Activated CD4-positive, alpha-beta T cell treated with anti-CD3 and anti-CD28 coated beads for 4 hours (primary cell): Measurements from ENCODE around the gene SELENOV.
"Not testable (repeated sequence)": the region's sequence is repeated elsewhere in the genome, so short reads cannot be mapped to it uniquely, and the experiment has no call there.

ENCODE experiments used
- DNase-seq, 2 donors: peaks; one replicate each; pipeline ENCODE4 v3.0.0-alpha.2; 2020

Gene SELENOV, protein sequence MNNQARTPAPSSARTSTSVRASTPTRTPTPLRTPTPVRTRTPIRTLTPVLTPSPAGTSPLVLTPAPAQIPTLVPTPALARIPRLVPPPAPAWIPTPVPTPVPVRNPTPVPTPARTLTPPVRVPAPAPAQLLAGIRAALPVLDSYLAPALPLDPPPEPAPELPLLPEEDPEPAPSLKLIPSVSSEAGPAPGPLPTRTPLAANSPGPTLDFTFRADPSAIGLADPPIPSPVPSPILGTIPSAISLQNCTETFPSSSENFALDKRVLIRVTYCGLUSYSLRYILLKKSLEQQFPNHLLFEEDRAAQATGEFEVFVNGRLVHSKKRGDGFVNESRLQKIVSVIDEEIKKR

DNA sequence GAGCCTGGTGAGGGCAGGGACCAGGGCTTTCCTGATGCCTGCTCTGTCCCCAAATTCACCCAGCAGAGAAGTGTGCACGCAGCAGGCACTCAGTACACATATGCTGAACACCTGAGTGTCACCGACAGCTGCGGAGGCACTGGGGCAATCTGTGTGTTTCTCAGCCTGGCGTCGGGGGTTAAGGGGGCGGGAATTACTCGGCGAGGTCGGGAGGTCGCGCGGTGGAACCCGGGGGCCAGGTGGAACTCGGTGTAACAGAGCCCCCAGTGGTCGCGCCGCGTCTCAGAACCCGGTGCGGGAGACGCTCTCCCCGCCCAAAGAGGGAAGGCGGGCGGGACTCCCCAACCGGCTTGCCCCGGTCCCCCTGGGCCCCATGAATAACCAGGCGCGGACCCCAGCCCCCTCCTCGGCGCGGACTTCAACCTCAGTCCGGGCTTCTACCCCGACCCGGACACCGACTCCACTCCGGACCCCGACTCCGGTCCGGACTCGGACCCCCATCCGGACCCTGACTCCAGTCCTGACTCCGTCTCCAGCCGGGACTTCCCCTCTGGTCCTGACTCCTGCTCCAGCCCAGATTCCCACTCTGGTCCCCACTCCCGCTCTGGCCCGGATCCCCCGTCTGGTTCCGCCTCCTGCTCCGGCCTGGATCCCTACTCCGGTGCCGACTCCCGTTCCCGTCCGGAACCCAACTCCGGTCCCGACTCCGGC is at the start of gene SELENOV:
SELENOV (plus strand) TSS at position 300 of the 711 bp plus-strand sequence; CDS start at position 374, 74 bp downstream.
- no peak for DNase-seq

DNA sequence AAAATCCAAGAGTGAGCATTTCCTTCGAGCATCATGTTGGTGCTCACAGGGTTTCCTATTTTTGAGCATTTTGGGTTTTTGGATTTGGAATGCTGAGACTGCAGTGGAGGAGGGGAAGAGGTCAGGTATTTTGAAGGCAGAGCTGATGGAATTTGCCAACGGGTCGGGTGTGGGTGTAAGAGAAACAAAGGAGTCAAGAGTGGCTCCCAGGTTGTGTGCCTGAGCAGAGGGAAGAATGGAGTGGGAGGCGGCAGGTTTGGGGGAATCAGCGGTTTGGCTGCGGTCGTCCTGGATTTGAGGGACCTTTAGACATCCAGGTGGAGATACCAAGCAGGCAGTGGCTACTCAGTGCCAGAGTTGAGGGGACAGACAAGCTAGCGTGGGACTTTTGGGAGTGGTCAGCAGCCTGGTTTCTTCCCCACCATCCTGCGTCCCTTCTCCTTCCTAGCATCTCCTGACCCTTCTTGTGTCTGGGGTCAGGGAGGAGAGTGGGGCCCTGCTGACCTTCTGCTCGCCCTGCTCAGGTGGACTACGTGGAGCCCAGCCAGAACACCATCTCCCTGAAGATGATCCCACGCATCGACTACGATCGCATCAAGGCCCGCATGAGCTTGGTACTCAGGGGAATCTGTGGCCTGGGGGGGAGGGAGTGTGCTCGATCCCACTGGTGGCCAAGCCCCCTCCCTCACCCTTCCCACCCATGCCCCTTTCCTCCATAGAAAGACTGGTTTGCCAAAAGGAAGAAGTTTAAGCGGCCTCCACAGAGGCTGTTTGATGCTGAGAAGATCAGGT is 48.8 kb upstream of the SELENOV start:
- DNase-seq, result no peak

DNA sequence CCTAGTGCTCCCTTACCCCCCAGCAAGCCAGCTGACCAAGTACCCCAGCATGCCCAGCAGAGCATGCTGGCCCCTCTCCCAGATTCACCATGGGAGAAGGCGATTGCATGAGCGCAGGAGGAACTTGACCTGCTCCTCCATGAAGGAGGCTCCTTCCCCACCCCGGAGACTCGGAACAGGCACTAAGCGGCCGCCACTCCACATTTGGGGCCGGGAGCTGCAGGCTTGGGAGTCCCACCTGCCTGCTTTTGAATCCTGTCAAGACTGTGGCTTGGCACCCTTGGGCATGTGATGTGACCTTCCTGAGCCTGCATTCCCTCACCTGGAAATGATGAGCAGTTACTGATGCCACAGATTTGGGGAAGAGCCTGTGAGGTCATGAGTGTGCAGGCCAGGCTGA is 47.0 kb upstream of the SELENOV start:
- DNase-seq, result no peak

DNA sequence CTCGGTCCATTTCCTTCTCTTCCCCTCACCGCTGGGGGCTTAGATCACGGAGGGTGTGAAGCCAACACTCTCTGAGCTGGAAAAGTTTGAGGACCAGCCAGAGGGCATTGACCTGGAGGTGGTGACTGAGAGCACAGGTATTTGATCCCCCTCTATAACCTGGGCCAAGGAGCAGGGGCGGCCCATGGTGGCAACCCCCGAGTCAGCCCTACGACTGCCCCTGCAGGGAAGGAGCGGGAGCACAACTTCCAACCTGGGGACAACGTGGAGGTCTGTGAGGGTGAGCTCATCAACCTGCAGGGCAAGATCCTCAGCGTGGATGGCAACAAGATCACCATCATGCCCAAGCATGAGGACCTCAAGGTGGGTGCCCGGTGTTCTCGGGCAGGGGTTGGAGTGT is 45.9 kb upstream of the SELENOV start:
- no peak for DNase-seq

DNA sequence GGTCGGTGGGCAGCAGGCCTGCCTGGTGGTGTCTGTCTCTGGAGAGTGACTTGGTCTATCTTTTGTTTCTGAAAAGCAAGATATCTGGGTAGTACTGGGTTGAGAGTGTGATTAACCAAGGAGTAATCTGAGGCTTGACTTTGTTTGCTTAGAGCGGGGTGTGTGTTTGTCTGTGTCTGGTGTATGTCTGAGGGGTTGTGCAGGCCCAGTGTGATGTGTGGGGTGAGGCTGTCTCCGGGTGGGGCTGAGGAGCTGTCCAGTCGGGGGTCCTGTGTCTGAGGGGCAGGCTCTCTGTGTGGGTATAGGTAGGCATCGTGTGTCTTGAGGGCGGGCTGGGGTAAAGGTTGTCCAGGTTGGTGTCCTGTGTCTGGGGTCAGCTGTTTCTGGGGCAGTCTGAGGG is 45.4 kb upstream of the SELENOV start:
- no peak for DNase-seq

DNA sequence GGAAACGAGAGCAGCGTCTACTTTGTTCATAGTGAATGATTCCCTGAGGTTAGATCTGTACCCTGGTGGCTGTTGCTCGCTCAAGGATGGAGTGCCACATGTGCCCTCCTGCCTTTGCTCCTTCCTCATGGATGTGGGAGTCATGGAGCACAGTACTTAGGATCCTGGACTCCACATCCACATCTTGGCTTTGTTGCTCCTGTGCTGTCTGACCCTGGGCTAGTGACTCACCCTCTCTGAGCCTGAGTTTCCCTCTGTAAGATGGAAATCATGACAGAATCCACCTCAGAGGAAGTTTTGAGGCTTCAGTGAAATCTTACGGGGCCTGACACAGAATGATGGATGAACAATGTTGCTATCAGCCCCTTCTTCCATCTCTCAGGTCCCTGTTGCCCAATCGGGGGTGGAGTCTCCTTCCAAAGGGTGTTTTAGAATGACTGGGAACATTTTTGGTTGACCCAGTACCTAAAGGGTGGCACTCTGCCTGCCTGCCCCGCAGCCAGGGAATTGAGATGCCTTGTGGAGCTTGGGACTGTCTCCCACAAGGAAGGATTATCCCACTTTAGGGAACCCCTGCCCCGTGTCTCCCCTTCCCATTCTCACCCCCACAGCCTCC is 44.1 kb upstream of the SELENOV start:
- no peak for DNase-seq

DNA sequence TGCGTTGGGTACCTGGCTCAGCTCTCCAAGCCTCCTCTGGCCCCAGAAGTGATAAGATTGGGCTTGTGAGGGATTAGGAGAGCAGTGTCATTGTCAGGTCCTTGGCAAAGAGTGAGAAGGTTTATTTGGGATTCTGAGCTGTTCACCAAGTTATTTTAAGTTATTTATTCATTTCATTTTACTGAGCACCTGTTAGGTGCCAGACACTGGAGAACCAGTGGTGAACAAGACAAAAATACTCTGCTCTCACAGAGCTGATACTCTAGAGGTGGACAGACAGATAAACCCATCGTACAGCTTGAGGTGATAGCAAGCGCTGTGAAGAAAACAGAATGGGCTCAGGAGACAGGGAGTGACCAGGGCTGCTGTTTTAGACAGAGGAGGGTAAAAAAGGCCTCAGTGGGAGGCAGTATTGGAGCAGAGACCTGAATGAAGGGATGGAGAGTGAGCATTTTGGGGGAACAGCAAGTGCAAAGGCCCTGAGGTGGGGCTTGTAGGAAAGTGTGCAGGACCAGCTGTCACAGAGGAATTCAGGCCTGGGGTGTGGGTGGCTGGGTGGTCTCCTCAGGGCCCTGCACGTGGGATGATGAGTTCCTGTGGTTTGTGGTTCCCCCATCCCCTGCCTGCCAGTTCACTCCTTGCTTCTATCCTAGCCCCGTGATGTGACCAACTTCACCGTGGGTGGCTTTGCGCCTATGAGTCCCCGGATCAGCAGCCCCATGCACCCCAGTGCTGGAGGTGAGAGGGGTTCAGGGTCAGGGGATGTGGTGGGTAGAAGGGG is 43.0 kb upstream of the SELENOV start:
- no peak for DNase-seq

DNA sequence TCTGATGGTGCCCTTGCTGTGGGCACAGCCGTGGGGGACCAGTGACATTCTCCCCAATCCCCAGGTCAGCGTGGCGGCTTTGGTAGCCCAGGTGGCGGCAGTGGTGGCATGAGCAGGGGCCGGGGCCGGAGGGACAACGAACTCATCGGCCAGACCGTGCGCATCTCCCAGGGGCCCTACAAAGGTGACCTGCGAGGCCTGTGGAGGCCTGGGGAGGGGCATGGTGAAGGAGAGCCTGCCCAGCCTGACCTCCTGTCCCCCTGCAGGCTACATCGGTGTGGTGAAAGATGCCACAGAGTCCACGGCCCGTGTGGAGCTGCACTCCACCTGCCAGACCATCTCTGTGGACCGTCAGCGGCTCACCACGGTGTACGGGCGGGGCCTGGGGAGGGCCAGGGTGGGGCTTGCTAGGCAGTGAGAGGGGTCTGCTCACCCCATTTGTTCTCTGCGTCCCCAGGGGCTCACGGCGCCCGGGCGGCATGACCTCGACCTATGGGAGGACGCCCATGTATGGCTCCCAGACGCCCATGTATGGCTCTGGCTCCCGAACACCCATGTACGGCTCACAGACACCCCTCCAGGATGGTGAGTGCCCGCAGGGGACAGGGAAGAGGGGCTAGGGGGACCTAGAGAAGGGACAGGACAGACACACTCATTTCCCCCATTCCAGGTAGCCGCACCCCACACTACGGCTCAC is 42.0 kb upstream of the SELENOV start:
- no peak for DNase-seq

DNA sequence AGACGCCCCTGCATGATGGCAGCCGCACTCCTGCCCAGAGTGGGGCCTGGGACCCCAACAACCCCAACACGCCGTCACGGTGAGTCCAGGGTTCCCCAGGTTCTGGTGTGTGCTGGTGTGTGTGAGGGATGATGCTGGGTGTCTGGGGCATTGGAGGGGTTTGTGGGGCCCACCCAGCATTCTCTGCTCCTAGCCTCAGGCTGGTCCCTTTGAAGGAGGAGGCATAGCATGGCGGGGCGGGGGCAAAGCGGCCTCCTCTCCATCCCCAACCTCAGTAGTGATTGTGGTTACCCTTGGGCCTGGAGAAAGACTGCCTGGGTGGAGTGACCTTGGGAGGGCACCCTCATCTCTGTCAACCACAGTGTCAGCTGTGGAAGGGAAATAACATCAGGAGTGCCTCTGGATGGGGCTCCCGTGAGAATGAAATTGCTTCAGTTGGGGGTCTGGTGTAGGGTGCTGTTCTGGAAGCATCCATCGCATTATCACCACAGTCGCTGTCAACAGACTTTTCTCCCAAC is 41.4 kb upstream of the SELENOV start:
- no peak for DNase-seq

DNA sequence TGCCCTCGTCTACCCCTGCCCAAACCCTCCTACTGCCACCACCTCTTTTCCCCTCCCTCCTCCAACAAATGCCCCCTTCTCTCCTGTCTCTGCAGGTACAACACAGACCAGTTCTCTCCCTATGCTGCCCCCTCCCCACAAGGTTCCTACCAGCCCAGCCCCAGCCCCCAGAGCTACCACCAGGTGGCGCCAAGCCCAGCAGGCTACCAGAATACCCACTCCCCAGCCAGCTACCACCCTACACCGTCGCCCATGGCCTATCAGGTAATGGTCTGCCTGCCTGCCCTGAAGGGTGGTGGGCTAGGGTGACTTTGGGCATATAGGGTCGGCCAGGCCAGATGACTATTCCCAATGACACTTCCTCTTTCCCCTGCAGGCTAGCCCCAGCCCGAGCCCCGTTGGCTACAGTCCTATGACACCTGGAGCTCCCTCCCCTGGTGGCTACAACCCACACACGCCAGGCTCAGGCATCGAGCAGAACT is 40.8 kb upstream of the SELENOV start:
- peak; percentile 72 to 78 for DNase-seq

DNA sequence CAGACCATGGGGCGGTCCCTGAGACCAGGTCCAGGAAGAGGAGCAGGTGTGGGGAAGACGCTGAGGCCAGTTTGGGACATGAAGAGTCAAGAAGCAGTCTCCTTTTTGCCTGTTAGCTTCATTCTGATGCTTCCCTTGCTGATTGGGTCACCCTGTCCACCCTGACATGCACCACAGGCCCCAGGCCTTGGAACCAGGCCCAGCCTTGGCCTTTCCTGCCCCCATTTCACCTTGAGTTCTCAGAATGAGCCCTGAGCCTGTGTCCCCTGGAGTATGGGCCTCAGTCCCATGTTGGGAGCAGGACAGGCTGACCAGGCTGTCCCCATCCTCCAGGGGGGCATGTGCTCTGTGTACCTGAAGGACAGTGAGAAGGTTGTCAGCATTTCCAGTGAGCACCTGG is 39.2 kb upstream of the SELENOV start:
- DNase-seq, result no peak

DNA sequence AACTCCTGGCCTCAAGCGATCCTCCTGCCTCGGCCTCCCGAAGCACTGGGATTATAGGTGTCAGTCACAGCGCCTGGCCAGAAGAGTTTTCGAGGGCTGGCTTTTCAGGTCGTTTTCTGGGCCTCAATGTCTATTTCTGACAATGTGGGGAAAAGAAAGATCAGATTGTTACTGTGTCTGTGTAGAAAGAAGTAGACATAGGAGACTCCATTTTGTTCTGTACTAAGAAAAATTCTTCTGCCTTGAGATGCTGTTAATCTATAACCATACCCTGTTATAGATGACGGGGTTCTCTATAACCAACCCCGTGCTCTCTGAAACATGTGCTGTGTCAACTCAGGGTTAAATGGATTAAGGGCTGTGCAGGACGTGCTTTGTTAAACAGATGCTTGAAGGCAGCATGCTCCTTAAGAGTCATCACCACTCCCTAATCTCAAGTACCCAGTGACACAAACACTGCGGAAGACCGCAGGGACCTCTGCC is 35.6 kb upstream of the SELENOV start:
- not testable (repeated sequence) for DNase-seq

DNA sequence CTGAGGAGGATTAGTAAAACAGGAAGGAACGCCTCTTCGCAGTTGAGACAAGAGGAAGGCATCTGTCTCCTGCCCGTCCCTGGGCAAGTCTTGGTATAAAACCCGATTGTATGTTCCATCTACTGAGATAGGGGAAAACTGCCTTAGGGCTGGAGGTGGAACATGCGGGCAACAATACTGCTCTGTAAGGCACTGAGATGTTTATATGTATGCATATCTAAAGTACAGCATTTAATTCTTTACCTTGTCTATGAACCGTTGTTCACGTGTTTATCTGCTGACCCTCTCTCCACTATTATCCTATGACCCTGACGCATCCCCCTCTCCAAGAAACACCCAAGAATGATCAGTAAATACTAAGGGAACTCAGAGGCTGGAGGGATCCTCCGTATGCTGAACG is 35.0 kb upstream of the SELENOV start:
- no peak for DNase-seq

DNA sequence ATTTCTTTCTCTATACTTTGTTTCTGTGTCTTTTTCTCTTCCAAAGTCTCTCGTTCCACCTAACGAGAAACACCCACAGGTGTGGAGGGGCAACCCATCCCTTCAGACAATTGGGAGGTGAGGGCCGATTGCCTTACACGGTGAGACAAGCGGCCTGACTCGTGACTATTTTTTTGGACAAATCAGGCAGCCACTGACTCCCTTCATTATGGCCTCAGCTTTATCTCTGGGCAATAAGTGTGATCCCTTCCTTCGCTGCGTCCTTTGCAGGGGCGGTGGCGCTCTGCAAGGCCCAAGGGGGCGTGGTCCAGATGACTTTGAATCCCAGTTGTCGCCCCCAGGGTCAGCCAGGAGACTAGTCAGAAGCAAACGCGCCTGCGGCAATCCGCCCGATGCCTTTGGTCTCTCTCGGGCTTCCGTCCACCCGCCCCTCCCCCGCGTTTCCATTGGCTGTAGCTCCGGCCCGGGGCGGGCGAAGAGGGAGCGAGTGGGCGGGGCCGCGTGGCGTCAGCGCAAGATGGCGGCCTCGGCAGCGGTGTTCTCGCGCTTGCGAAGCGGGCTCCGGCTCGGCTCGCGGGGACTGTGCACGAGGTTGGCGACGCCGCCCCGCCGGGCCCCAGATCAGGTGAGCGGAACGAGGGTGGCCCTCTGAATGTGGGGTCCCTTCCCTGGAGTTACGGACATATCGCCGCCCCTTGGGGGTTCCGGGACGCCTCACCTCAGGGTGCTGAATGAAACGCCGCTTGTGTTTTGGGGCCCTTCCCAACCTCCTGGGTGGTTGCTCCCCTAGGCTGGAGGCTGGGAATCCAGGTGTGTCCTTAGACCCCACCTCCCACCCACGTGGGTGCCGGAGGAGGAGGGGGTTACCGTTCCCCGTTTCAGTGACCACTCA is 34.4 kb upstream of the SELENOV start, which contains the start of gene TIMM50:
TIMM50 (plus strand) TSS at position 502 of the 892 bp plus-strand sequence; CDS start at position 518, 16 bp downstream.
- DNase-seq, result peak; percentile 98

DNA sequence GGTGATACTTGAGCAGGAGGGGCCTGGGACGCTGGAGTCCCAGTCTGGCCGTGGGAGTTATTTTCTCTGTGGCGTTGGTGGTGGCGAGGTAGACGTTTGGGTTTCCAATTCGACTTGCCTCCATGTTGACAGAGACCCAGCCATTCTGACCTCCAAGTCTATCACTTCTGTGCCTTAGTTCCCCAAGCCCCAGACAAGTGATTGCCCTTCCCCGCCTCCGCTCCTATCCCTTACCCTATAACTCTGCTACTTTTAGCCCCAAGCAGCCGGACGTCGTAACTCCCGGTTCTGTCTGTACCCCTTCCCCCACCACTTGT is 33.8 kb upstream of the SELENOV start:
- no peak for DNase-seq

DNA sequence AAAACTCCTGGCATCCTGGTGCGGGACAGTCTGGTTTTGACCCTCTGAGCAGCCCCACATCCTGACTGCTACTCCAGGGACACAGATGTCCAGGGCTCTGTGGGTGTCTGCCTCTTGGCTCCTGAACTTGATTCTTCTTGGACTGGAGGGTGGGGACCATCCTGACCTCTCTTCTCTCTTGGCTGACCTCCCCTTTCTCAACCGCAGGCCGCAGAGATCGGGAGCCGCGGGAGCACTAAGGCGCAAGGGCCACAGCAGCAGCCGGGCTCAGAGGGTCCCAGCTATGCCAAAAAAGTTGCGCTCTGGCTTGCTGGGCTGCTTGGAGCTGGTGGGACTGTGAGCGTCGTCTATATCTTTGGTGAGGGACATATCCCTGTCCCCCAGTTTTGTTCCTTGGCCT is 33.3 kb upstream of the SELENOV start:
- no peak for DNase-seq

DNA sequence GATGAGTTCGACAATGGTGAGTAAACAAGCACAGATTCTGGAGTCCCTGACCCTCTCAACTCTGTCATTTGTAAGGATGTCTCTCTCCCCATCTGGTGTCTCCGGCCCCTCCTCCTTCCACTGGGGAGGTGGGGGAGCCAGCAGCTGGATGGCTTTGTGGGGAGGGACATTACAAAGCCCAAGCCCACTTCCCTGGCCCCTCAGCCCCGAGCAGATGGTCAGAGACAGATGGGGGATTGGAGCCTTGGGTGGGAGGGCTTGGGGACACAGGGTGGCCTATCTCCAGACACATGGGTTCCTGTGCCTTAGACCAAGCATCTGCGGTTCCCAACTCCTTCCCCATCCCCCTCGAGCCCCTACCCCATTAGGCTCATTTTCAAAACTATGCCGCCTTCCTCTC is 31.8 kb upstream of the SELENOV start:
- no peak for DNase-seq

DNA sequence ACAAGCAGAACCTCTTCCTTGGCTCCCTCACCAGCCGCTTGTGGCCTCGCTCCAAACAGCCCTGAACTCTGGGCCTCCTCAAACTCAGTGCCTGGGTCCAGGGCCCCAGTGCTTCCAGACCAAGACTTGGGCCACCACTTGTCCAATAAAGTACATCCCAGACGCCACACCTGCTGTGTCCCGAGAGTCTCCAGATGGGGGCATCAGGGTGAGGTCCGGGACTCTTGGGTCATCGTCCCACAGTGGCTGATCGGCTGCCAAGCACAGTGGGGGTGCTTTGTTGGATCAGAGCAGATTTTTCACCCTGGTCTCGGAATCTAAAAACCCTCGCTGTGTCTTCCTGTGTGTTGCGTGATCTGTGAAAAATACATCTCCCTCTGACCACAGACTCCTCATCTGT is 25.2 kb upstream of the SELENOV start:
- DNase-seq, result no peak

DNA sequence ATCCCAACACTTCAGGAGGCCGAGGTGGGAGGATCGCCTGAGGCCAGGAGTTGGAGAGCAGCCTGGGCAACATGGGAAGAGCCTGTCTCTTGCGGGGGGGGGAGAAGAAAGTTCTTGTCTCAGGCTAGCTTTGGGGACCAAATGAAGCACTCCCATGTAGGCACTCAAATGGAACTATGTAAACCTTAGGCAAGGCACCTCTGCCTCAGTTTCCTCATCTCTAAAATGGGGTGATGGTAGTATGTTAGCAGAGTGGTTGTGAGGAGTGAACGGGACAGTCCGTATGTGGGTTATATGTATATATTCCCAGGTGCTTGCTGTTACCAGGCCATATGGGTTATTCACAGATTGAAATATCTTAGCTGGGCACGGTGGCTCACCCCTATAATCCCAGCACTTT is 22.7 kb upstream of the SELENOV start:
- DNase-seq, result no peak

DNA sequence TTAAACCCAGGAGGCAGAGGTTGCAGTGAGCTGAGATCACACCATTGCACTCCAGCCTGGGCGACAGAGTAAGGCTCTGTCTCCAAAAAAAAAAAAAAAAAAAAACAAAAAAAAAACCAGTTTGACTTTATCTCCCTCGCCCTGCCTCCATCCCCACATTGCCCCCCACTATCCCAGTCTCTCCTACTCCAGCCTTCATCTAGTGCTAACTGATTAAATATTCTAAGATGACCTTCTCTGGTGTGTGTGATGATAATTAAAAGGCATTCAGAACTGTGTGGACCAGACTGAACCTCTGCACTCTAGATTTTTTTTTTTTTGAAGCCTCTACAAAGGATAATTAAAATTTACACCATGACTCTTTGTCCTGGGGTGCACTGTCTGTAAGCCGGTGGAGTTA is 22.2 kb upstream of the SELENOV start:
- DNase-seq, result no peak
